Vagina (tissue), 2 donors: ENCODE data around the gene PLEKHA8.

Source experiments
- POLR2A ChIP-seq, 2 donors: fragments of 450-650 bp; IDR thresholded peaks; one replicate each; pipeline ENCODE4 v1.6.1; 2017; ENCODE audit warnings: antibody characterized with exemption in 2 of 2, mild to moderate bottlenecking in 2 of 2, moderate library complexity in 2 of 2
- POLR2AphosphoS5 ChIP-seq, 2 donors: sonication (generic); formaldehyde crosslinking; IDR thresholded peaks; one replicate each; pipeline ENCODE4 v1.9.0; 2017; ENCODE audit warnings: antibody characterized with exemption in 2 of 2, mild to moderate bottlenecking in 2 of 2, low read depth in 1 of 2; ENCODE audit not compliant: insufficient read depth in 1 of 2
- TF ChIP-seq, protein P1 (sequence below), 3 experiments: fragments of 450-650 bp in 2 of 3; fragments of 200-600 bp in 1 of 3; sonication (generic) in 1 of 3; IDR thresholded peaks; one replicate each; pipeline ENCODE4 v1.5.1; 2017 to 2019; ENCODE audit warnings: antibody characterized with exemption in 3 of 3, mild to moderate bottlenecking in 2 of 3, moderate library complexity in 2 of 3

- TF ChIP-seq, protein P1, sequence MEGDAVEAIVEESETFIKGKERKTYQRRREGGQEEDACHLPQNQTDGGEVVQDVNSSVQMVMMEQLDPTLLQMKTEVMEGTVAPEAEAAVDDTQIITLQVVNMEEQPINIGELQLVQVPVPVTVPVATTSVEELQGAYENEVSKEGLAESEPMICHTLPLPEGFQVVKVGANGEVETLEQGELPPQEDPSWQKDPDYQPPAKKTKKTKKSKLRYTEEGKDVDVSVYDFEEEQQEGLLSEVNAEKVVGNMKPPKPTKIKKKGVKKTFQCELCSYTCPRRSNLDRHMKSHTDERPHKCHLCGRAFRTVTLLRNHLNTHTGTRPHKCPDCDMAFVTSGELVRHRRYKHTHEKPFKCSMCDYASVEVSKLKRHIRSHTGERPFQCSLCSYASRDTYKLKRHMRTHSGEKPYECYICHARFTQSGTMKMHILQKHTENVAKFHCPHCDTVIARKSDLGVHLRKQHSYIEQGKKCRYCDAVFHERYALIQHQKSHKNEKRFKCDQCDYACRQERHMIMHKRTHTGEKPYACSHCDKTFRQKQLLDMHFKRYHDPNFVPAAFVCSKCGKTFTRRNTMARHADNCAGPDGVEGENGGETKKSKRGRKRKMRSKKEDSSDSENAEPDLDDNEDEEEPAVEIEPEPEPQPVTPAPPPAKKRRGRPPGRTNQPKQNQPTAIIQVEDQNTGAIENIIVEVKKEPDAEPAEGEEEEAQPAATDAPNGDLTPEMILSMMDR (IDR thresholded peaks at IDR 0.05): no peak
- no peak for TF ChIP-seq POLR2A (IDR thresholded peaks at IDR 0.05)
- TF ChIP-seq POLR2AphosphoS5 (IDR thresholded peaks at IDR 0.05; ENCODE audit: insufficient read depth in 1 of 2, low read depth in 1 of 2): no peak
Measured at GRCh38 chr7:30172451-30172850, 144.2 kb downstream of the PLEKHA8 start.
